ENCODE results near the gene PTGER4. TPM values are rescaled to one million over a fixed set of nuclear protein-coding genes. Genes with fewer than 3 reads are reported as not detected.
"Not testable (repeated sequence)": the region's sequence is repeated elsewhere in the genome, so short reads cannot be mapped to it uniquely, and the experiment has no call there.

PTGER4 gene
- polyA plus RNA-seq, 1 donor (not counting 4 experiments of a cell fraction or from before 2014, with no cell fraction given), result 12.2 TPM

DNA sequence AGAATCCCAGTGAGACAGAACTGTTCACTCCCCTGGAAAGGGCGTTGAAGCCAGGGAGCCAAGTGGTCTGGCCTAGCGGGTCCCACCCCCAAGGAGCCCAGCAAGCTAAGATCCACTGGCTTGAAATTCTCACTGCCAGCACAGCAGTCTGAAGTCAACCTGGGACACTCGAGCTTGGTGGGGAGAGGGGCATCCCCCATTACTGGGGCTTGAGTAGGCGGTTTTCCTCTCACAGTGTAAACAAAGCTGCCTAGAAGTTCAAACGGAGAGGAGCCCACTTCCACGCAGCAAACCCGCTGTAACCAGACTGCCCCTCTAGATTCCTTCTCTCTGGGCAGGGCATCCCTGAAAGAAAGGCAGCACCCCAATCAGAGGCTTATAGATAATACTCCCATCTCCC, 45.1 kb upstream of the PTGER4 start:
- no peak overlapping the region for H3K4me2 ChIP-seq (ENCODE audit: control insufficient read depth, extremely low read depth, insufficient read depth, low read depth, low read length)
- dilution Hi-C loops (cut with MboI; ENCODE audit: extremely low pct_ligation_motif_present, low sequenced_read_pairs), result no loop called here
- H3K27me3 ChIP-seq (ENCODE audit: control insufficient read depth, extremely low read depth, insufficient read depth, low read length), result no peaks in the 10 kb centered on the region
- no peaks in the 10 kb centered on the region for H3K9me1 ChIP-seq (ENCODE audit: control insufficient read depth, extremely low read depth, insufficient read depth, low read length)
- no peak overlapping the region for H2AFZ ChIP-seq (ENCODE audit: control insufficient read depth, low read length)
- no peak overlapping the region for H3K9ac ChIP-seq (ENCODE audit: control insufficient read depth, extremely low read depth, insufficient read depth, low read length)
- H3K79me2 ChIP-seq (ENCODE audit: control insufficient read depth, insufficient read depth, low read length), result no peaks in the 10 kb centered on the region
- DNase-seq (ENCODE audit: low read depth, low spot score) (no peak), FAIRE-seq (no peak)
- no peaks in the 10 kb centered on the region for H3K9me3 ChIP-seq (ENCODE audit: control insufficient read depth, low read depth, low read length)
- H3K4me3 ChIP-seq (ENCODE audit: control insufficient read depth in 2 of 3, extremely low read depth in 1 of 3, insufficient read depth in 2 of 3, low read depth in 1 of 3, low read length in 3 of 3), result no peak overlapping the region
- no peak for TF ChIP-seq EZH2 (IDR thresholded peaks at IDR 0.05; ENCODE audit: low read length)
- TF ChIP-seq, protein P1, sequence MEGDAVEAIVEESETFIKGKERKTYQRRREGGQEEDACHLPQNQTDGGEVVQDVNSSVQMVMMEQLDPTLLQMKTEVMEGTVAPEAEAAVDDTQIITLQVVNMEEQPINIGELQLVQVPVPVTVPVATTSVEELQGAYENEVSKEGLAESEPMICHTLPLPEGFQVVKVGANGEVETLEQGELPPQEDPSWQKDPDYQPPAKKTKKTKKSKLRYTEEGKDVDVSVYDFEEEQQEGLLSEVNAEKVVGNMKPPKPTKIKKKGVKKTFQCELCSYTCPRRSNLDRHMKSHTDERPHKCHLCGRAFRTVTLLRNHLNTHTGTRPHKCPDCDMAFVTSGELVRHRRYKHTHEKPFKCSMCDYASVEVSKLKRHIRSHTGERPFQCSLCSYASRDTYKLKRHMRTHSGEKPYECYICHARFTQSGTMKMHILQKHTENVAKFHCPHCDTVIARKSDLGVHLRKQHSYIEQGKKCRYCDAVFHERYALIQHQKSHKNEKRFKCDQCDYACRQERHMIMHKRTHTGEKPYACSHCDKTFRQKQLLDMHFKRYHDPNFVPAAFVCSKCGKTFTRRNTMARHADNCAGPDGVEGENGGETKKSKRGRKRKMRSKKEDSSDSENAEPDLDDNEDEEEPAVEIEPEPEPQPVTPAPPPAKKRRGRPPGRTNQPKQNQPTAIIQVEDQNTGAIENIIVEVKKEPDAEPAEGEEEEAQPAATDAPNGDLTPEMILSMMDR (optimal IDR thresholded peaks at IDR 0.05 in 1 of 3, IDR thresholded peaks at IDR 0.05 in 1 of 3, conservative IDR thresholded peaks at IDR 0.05 in 1 of 3; ENCODE audit: extremely low read depth in 1 of 3, insufficient read depth in 2 of 3, low read length in 3 of 3), result no peak
- H4K20me1 ChIP-seq (ENCODE audit: control insufficient read depth, extremely low read depth, insufficient read depth, low read length), result no peaks in the 10 kb centered on the region
- H3K36me3 ChIP-seq (ENCODE audit: control insufficient read depth in 2 of 2, extremely low read depth in 1 of 2, insufficient read depth in 2 of 2, low read length in 2 of 2), result no peaks in the 10 kb centered on the region
- H3K27ac ChIP-seq (ENCODE audit: control insufficient read depth, insufficient read depth, low read length), result no peak overlapping the region
- no peaks in the 10 kb centered on the region for H3K4me1 ChIP-seq (ENCODE audit: control insufficient read depth, extremely low read depth, insufficient read depth, low read length)

DNA sequence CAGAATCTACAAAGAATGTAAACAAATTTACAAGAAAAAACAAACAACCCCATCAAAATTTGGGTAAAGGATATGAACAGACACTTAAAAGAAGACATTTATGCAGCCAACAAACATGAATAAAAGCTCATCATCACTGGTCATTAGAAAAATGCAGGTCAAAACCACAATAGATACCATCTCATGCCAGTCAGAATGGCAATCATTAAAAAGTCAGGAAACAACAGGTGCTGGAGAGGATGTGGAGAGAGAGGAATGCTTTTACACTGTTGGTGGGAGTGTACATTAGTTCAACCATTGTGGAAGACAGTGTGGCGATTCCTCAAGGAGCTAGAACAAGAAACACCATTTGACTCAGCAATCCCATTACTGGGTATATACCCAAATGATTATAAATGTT, 40.2 kb upstream of the PTGER4 start:
- H3K4me2 ChIP-seq (ENCODE audit: control insufficient read depth, extremely low read depth, insufficient read depth, low read depth, low read length); H3K27me3 ChIP-seq (ENCODE audit: control insufficient read depth, extremely low read depth, insufficient read depth, low read length); H3K36me3 ChIP-seq (ENCODE audit: control insufficient read depth in 2 of 2, extremely low read depth in 1 of 2, insufficient read depth in 2 of 2, low read length in 2 of 2); DNase-seq (ENCODE audit: low read depth, low spot score); H3K4me1 ChIP-seq (ENCODE audit: control insufficient read depth, extremely low read depth, insufficient read depth, low read length); H3K9me1 ChIP-seq (ENCODE audit: control insufficient read depth, extremely low read depth, insufficient read depth, low read length); H3K27ac ChIP-seq (ENCODE audit: control insufficient read depth, insufficient read depth, low read length); H3K9me3 ChIP-seq (ENCODE audit: control insufficient read depth, low read depth, low read length); H3K4me3 ChIP-seq (ENCODE audit: control insufficient read depth in 2 of 3, extremely low read depth in 1 of 3, insufficient read depth in 2 of 3, low read depth in 1 of 3, low read length in 3 of 3); H4K20me1 ChIP-seq (ENCODE audit: control insufficient read depth, extremely low read depth, insufficient read depth, low read length); FAIRE-seq; dilution Hi-C loops (cut with MboI; ENCODE audit: extremely low pct_ligation_motif_present, low sequenced_read_pairs); H3K9ac ChIP-seq (ENCODE audit: control insufficient read depth, extremely low read depth, insufficient read depth, low read length); H3K79me2 ChIP-seq (ENCODE audit: control insufficient read depth, insufficient read depth, low read length); H2AFZ ChIP-seq (ENCODE audit: control insufficient read depth, low read length): not testable (repeated sequence)

DNA sequence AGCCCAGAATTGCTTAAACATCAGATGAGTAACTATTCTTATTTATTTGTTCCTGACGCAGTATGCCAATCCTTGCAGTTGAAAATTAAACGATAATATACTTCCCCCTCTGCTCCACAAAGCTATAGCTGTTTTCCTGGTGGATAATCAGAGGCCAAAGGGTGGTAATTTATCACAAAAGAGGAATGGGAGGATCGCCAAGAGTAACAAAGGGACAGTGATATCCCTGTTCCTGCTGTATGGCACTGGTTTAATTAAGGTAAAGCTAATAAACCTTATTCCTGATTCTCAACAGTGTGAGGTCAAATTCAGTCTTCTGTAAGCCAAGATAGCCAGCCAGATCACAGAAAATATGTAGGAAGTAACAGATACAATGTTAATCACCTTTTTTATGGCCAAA, 33.4 kb upstream of the PTGER4 start:
- dilution Hi-C loops (cut with MboI; ENCODE audit: extremely low pct_ligation_motif_present, low sequenced_read_pairs), result no loop called here
- no peaks in the 10 kb centered on the region for H3K9me3 ChIP-seq (ENCODE audit: control insufficient read depth, low read depth, low read length)
- FAIRE-seq, result no peak

More for the DNA sequence above, 33.4 kb upstream of the PTGER4 start:
- TF ChIP-seq, protein P1 (optimal IDR thresholded peaks at IDR 0.05 in 1 of 3, IDR thresholded peaks at IDR 0.05 in 1 of 3, conservative IDR thresholded peaks at IDR 0.05 in 1 of 3; ENCODE audit: extremely low read depth in 1 of 3, insufficient read depth in 2 of 3, low read length in 3 of 3), result no peak
- TF ChIP-seq EZH2 (IDR thresholded peaks at IDR 0.05; ENCODE audit: low read length), result no peak
- Histone ChIP-seq H3K36me3 (ENCODE audit: control insufficient read depth in 2 of 2, extremely low read depth in 1 of 2, insufficient read depth in 2 of 2, low read length in 2 of 2) (no peaks in the 10 kb centered on the region), H3K4me2 (ENCODE audit: control insufficient read depth, extremely low read depth, insufficient read depth, low read depth, low read length) (no peak overlapping the region), H3K9me1 (ENCODE audit: control insufficient read depth, extremely low read depth, insufficient read depth, low read length) (no peaks in the 10 kb centered on the region), H4K20me1 (ENCODE audit: control insufficient read depth, extremely low read depth, insufficient read depth, low read length) (no peaks in the 10 kb centered on the region), H3K27me3 (ENCODE audit: control insufficient read depth, extremely low read depth, insufficient read depth, low read length) (no peaks in the 10 kb centered on the region), H3K27ac (ENCODE audit: control insufficient read depth, insufficient read depth, low read length) (no peak overlapping the region), H3K9ac (ENCODE audit: control insufficient read depth, extremely low read depth, insufficient read depth, low read length) (no peak overlapping the region), H3K79me2 (ENCODE audit: control insufficient read depth, insufficient read depth, low read length) (no peaks in the 10 kb centered on the region), H3K4me1 (ENCODE audit: control insufficient read depth, extremely low read depth, insufficient read depth, low read length) (no peaks in the 10 kb centered on the region), H3K4me3 (ENCODE audit: control insufficient read depth in 2 of 3, extremely low read depth in 1 of 3, insufficient read depth in 2 of 3, low read depth in 1 of 3, low read length in 3 of 3) (no peak overlapping the region), H2AFZ (ENCODE audit: control insufficient read depth, low read length) (no peak overlapping the region)
- DNase-seq (ENCODE audit: low read depth, low spot score), result no peak
